ENCODE measurements around the gene CDH19. TPM values are rescaled to one million over a fixed set of nuclear protein-coding genes. Genes with fewer than 3 reads are reported as not detected.
A peak's percentile ranks its signal among the peaks of the same experiment; 100 is the strongest.

The CDH19 gene
- total RNA-seq, 6 experiments from 2014 or later = 0.84 to 4.6 (median 1.9) TPM

DNA sequence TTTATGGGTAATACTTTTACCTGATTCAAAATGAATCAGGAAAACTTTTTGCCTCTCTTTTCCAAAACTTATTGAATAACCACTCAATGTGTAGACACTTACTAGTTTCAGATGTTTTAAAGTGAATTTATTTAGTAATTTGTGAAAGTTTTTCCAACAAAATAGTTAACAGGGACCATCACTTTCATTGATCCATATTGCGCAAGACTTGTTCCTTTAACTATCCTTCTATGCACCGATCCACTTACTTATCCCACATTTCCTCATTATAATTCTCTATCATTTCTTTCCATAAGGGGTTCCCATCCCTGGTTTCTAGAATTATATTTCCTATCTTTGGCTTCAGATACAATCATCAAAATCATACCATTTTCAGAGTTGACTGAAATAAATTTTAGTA lies 48.3 kb downstream of the CDH19 start:
- Histone ChIP-seq H3K4me3 (no peak overlapping the region), H3K36me3 (no peaks in the 10 kb centered on the region), H3K27me3 (peaks cover 0 to 5% of the 10 kb centered on the region in 2 donors), H3K9me3 (no peaks in the 10 kb centered on the region), H3K4me1 (no peaks in the 10 kb centered on the region), H3K27ac (no peak overlapping the region)
- ATAC-seq = no peak
- TF ChIP-seq, protein P1, sequence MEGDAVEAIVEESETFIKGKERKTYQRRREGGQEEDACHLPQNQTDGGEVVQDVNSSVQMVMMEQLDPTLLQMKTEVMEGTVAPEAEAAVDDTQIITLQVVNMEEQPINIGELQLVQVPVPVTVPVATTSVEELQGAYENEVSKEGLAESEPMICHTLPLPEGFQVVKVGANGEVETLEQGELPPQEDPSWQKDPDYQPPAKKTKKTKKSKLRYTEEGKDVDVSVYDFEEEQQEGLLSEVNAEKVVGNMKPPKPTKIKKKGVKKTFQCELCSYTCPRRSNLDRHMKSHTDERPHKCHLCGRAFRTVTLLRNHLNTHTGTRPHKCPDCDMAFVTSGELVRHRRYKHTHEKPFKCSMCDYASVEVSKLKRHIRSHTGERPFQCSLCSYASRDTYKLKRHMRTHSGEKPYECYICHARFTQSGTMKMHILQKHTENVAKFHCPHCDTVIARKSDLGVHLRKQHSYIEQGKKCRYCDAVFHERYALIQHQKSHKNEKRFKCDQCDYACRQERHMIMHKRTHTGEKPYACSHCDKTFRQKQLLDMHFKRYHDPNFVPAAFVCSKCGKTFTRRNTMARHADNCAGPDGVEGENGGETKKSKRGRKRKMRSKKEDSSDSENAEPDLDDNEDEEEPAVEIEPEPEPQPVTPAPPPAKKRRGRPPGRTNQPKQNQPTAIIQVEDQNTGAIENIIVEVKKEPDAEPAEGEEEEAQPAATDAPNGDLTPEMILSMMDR (IDR thresholded peaks at IDR 0.05) = no peak
- TF ChIP-seq POLR2A (IDR thresholded peaks at IDR 0.05) = no peak
- WGBS (ENCODE audit: insufficient coverage, low coverage, low lambda C conversion rate, missing lambda C conversion rate) = 60% methylated on average over 2 of the region's 2 CpGs
- intact Hi-C loops (cut with DNase I) = loop anchor here in 1 of 2 donors (10.0 kb wide), 1 partner anchor 189 kb away; no protein-coding TSS in a partner anchor
- no peak for DNase-seq

- 92% methylated on average over 1 of the region's 1 CpG for WGBS (ENCODE audit: insufficient coverage, low coverage, low lambda C conversion rate, missing lambda C conversion rate)
- Histone ChIP-seq H3K27me3 (peaks cover 0 to 4% of the 10 kb centered on the region in 2 donors), H3K27ac (no peak overlapping the region), H3K9me3 (no peaks in the 10 kb centered on the region), H3K36me3 (no peaks in the 10 kb centered on the region), H3K4me3 (no peak overlapping the region), H3K4me1 (no peaks in the 10 kb centered on the region)
- no peak for DNase-seq
- TF ChIP-seq POLR2A (IDR thresholded peaks at IDR 0.05) = no peak
- TF ChIP-seq, protein P1 (IDR thresholded peaks at IDR 0.05) = no peak
- no peak for ATAC-seq
- intact Hi-C loops (cut with DNase I) = loop anchor here in 1 of 2 donors (10.0 kb wide), 1 partner anchor 191 kb away; no protein-coding TSS in a partner anchor
Observed at GRCh38 chr18:66553824-66554223, 50.1 kb downstream of the CDH19 start.

GRCh38 chr18:66550366-66550765 lies 53.5 kb downstream of the CDH19 start:
- Histone ChIP-seq H3K27me3 (no peaks in the 10 kb centered on the region), H3K4me1 (no peaks in the 10 kb centered on the region), H3K9me3 (no peaks in the 10 kb centered on the region), H3K36me3 (no peaks in the 10 kb centered on the region), H3K4me3 (no peak overlapping the region), H3K27ac (no peak overlapping the region)
- ATAC-seq (no peak), DNase-seq (no peak)
- intact Hi-C loops (cut with DNase I) = loop anchor here in 1 of 2 donors (10.0 kb wide), 1 partner anchor 194 kb away; no protein-coding TSS in a partner anchor
- TF ChIP-seq, protein P1 (IDR thresholded peaks at IDR 0.05) = no peak
- TF ChIP-seq POLR2A (IDR thresholded peaks at IDR 0.05) = no peak
- WGBS (ENCODE audit: insufficient coverage, low coverage, low lambda C conversion rate, missing lambda C conversion rate) = 84% methylated on average over 3 of the region's 3 CpGs

DNA sequence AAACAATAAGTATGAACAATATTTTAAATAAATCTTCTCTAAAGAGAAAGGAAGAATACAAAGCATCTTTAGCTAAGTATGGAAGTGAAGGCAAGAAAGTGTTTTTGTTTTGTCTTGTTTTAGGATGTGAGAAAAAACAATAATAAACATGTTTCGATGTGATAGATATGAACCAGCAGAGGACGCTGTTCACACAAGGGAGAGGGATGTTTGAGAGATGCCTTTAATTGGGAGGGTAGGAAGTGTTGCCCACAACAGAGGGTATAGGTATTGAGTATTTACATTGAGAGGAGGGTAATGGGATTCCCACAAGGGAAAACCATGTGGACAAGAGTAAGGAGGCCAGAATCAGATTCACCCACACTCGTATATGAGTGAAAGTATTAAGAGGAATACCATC lies 55.1 kb downstream of the CDH19 start:
- intact Hi-C loops (cut with DNase I) = no loop called here
- no peak overlapping the region for H3K4me3 ChIP-seq
- no peak overlapping the region for H3K27ac ChIP-seq
- TF ChIP-seq POLR2A (IDR thresholded peaks at IDR 0.05) = no peak
- TF ChIP-seq, protein P1 (IDR thresholded peaks at IDR 0.05) = peak in 1 of 4 donors; percentile 14
- no peak for ATAC-seq
- H3K36me3 ChIP-seq = no peaks in the 10 kb centered on the region
- 63% methylated on average over 3 of the region's 3 CpGs for WGBS (ENCODE audit: insufficient coverage, low coverage, low lambda C conversion rate, missing lambda C conversion rate)
- no peaks in the 10 kb centered on the region for H3K27me3 ChIP-seq
- H3K4me1 ChIP-seq = no peaks in the 10 kb centered on the region
- no peak for DNase-seq
- no peaks in the 10 kb centered on the region for H3K9me3 ChIP-seq

DNA sequence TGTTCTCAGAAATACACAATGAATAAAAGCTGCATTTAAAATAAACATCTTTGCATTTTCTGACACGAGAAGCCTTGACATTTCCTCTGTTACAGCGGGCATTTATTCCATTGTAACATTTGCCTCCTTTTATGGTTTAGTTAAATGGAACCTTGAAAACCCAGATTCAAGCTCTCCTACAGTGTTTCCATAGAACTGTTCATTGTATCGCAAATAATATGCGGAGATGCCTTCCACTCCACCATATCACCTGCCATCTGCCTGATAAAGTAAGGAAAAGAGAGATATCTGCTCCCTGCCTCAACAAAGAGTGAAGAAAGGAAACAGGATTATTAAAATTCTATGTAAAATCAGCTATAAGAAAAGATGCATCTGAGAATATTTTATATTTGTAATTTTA lies 69.8 kb downstream of the CDH19 start:
- H3K27ac ChIP-seq = no peak overlapping the region
- no peaks in the 10 kb centered on the region for H3K27me3 ChIP-seq
- no peaks in the 10 kb centered on the region for H3K9me3 ChIP-seq
- intact Hi-C loops (cut with DNase I) = no loop called here
- no peak overlapping the region for H3K4me3 ChIP-seq
- ATAC-seq (no peak), DNase-seq (no peak)
- H3K36me3 ChIP-seq = no peaks in the 10 kb centered on the region
- TF ChIP-seq POLR2A (IDR thresholded peaks at IDR 0.05) = no peak
- TF ChIP-seq, protein P1 (IDR thresholded peaks at IDR 0.05) = no peak
- 63% methylated on average over 4 of the region's 4 CpGs for WGBS (ENCODE audit: insufficient coverage, low coverage, low lambda C conversion rate, missing lambda C conversion rate)
- no peaks in the 10 kb centered on the region for H3K4me1 ChIP-seq
